ENCODE results near the gene ZMYND8.

DNA sequence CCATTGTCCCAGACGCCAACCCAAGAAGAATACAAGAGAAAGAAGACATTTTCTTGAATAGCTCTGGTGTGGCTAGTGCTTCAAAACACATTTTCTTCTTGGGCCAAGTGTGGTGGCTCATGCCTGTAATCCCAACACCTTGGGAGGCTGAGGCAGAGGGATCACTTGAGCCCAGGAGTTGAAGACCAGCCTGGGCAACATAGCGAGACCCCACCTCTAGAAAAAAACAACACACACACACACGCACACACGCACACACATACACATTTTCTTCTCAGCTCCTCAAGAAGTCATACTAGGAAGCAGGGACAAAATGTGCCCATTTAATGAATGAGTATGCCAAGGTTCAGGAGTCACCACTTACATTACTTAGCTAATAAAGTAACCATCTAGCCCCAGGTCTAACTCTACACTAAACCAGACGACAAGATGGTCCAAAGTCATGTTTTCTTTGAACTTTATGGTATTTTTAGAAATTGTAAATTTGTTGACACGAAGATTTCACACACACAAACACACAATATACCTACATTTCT, 68.8 kb downstream of the ZMYND8 start:
- TF ChIP-seq CTCF (IDR thresholded peaks at IDR 0.05): no peak
- TF ChIP-seq SIN3A (IDR thresholded peaks at IDR 0.05; ENCODE audit: borderline replicate concordance, insufficient read depth, low read depth, low read length): no peak

Measured in Panc1 (cell line).